GM20431 (cell line): ENCODE measurements around the gene ZNF408.

Experiments
- in situ Hi-C: fragments of 300-500 bp; cut with MseI, MboI; formaldehyde crosslinking; loops from one replicate; pipeline ENCODE4 v1.15.0; 2020; ENCODE audit warnings: low sequenced_read_pairs; ENCODE audit not compliant: unreplicated experiment

The ZNF408 gene

DNA sequence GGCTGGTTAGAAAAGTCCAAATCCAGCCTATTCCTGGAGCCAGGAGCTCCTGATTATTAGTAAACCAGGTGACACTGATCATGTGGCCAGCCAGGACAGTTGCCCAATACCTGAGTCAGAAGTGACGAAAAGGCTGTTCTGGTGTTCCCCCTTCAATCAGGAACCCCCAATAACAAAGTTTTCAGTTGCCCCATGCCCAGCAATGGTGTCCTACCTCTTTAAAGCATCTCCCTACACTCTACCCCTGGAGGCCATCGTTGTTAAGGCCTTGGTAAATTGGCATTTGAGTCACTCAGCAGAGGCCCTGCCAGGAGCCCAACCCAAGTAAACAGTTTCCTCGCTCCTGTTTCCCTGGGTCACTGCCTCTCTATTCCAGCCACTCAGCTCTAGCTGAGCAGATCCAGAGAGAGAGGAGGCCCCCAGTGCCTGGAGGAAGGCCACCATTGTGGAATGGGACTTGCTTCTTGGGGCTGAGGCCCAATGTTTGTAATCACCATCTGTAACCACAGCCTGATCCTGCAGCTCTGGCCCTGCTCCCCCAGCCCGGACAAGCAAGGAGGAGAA is 25.5 kb upstream of the ZNF408 start:
- in situ Hi-C loops = no loop called here

DNA sequence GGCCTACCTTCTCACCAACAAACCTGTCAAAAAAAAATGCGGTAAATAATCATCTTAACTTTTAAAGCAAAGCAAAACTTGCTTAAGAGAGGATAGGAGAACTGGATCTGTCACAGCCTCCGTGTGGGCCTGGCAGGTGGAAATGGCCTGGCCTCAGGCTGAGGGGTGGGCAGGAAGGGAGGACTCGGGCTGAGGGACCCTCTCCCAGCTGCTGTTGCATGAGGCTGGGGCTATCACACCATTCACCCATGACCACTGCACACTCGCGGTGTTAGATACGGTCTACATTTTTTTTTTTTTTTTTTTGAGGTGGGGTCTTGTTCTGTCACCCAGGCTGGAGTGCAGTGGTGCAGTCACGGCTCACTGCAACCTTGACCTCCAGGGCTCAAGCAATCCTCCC is 24.9 kb upstream of the ZNF408 start:
- in situ Hi-C loops = no loop called here

DNA sequence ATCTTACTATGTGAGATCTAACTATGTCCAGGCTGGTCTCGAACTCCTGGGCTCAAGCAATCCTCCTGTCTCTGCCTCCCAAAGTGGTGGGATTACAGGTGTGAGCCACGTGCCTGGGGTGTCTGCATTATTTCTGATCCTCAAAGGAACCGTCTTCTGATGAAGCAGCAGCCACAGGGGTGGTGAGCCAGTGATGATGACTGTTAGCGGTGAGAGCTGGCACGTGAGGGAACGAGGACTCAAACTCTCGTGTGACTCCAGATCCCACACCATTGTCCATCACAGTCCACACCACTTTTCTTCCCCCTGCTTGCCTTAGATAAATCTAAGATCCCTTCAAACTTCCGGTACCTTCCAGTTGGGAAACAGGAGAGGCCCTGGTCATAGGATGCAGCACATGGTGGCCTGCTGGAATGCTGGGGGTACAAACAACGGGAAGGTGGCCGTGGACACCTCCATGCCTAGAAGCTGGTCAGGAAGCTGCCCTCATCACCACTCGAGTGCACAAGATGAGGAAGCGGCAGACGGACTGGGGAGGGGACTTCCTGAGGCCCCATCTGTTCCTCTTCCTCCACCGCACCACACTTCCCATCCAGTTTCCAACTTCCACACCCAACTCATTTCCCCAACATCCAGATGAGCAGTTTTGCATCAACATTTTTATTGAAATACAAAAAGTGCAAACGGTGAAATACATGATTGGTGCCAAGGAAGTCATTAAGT is 24.2 kb upstream of the ZNF408 start:
- in situ Hi-C loops = no loop called here

DNA sequence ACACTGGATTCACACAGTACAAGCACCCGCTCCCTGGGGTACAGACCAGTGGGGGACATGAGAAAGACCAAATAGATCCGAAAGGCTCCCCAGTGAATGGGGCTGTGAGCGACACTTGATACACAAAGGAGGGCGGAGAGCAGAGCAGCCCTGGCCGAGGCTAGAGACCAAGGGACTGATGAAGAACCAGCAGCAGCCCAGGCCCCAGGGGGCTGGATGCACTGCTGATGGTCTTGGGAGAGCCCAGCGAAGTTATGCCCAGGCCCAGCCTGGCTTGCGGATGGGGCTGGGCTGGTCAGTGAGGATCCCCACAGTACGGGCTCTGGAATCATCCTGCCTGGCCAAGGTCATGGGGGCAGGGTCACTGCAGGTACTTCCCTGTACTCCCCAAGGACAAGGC is 23.7 kb upstream of the ZNF408 start:
- in situ Hi-C loops = no loop called here

DNA sequence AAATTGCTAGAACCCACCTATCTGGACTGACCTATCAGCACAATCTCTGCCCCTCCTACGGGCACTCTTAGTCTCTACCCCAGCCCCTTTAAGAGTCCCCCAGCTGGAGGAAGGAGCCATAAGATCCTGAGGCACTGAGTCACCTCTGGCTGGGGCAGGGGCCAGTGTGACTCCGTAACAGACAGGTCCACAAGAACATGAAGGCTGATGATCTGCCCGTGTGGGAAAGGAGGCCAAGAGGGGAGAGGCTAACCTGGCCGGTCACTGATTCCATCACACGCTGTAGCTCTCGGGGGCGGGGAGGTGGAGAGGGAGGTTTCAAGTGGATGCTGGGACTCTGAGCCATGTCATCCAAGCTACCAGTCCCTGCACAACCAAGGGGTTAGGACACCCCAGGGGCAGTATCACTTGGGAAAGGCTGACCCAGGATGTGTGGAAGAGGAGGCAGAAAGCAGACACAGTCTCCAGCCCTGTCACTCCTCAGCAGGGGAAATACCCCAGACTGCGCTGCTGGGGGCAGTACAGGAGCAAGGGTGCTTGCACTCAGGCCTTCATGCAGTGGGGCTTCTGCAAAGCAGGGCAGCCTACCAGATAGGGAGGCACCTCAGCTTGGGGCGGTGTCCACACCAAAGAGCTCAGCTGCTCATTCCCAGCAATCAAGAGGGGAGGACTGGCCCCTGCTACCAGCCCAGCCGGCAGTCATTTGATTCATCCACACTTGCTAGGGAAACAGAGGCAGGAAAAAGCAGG is 22.7 kb upstream of the ZNF408 start:
- in situ Hi-C loops = no loop called here

DNA sequence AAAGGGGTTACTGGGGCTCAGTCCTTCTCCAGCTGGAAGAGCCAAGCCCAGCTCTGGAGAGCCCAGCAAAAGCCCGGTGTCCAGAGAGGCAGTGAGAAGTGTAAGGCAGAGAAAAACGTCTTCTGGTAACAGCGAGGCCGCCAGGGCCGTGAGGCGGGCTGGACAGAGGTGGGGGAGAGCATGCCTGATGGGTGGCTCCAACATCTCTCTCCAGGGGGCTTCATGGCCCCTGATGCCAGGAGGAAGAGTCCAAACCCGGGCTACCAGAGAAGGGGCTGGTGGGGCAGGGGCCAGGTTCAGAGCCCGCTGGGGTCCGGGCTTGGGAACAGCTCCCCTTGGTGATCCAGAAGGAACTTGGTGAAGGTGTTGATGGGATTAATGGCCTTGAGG is 22.1 kb upstream of the ZNF408 start:
- in situ Hi-C loops = no loop called here

DNA sequence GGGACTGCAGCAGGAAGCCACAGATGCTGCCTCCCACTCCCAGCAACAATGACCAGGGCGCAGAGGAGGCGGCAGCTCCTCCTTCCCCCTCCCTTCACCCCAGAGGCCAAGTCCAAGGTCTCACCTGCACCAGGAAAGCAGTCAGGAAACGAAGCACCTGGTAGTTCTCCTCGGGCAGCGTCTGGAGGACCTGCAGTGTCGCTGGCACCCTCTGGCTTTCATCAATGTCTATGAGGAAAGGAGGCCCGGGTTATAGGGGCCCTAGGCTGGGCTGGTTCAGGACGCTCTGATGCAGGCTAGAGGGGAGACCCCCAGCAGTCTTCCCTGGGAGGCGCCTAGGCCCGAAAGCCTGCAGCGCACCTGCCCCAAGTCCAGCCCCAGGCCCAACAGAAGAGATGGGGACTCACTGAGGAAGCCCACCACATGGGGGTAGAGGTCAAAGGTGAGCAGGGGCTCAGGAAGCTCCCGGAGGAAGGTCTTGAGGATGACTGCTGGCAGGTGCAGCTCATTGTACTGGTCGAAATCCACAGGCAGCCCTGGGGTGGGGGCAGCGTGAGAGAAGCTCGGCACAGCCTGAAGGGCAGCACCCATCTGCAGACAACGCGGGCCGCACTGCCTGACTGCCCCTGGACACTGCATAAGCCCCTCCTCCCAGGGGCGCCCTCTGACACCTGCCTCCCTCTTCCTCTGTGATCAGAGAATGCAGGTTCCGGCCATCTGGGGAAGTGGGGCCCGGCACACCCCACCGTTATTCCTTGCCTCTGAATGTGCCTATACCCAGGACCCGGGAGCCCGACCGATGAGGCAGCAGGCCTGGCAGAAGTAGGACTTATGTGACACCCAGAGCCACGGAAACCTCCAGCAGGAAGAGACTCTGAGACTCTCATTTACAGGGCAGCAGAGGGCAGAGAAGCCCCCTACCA is 21.3 kb upstream of the ZNF408 start:
- in situ Hi-C loops = no loop called here

DNA sequence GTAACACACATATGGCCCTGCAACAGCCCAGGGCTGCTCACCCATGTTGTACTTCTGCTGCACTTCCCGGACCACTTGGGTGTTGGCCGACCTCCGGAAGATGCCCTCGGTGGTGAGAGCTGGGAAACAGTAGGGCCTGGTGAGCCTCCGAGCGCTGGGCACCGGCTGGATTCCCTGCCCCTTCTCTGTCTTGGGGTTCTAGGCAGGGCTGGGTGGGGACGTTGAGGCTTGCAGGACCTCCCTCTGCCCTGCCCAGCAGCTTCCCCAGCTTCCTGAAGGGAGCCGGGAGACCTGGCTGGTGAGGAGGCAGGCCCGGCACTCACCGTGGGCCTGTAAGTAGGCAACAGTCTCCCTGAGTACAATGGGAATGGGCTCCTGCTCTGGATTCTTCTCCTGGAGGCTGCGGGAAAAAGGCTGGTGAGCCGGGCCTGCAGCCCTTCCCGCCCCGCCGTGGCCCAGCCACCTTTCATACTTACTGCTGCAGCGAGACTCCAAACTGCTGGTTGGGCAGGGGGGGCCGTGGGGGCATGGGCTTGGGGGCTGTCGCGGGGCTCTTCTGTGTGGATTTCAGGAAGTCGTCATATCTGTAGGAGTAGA is 20.6 kb upstream of the ZNF408 start:
- in situ Hi-C loops = no loop called here

DNA sequence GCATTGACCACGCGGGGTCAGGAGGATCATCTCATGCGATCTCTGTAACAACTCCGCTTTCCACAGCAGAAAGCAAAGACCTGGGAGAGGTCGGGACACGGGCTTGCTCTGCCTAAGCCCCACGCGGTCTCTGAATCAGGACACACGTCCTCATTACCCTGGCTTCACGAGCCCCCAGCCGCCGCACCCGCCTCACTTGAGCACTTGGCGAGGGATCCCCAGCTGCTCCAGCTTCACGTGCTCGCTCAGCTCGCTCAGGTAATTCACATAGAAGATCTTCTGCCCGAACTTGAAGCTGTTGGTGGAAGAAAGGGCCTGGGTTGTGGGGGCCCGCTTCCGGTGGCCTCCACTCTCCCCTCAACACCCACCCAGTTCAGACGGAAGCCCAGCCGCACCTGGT is 20.0 kb upstream of the ZNF408 start:
- in situ Hi-C loops = no loop called here

DNA sequence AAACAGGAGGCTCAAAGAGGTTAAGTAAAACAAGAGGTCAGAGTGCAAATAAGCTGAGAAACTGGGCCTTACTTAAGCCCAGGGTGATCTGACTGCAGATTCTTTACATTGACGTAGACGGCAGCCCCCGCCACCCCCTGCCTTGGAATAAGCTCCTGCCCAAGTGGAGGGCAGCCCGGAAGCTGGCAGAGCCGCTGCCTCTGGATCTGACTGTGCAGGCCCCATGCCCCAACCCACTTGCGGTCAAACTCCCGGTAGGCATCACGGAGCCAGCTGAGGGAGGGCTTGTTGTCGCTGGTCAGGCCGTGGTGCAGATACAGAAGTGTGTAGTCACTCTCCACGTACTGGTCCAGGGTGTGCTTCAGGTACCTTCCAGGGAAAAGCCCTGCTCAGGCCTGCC is 19.0 kb upstream of the ZNF408 start:
- in situ Hi-C loops = no loop called here

DNA sequence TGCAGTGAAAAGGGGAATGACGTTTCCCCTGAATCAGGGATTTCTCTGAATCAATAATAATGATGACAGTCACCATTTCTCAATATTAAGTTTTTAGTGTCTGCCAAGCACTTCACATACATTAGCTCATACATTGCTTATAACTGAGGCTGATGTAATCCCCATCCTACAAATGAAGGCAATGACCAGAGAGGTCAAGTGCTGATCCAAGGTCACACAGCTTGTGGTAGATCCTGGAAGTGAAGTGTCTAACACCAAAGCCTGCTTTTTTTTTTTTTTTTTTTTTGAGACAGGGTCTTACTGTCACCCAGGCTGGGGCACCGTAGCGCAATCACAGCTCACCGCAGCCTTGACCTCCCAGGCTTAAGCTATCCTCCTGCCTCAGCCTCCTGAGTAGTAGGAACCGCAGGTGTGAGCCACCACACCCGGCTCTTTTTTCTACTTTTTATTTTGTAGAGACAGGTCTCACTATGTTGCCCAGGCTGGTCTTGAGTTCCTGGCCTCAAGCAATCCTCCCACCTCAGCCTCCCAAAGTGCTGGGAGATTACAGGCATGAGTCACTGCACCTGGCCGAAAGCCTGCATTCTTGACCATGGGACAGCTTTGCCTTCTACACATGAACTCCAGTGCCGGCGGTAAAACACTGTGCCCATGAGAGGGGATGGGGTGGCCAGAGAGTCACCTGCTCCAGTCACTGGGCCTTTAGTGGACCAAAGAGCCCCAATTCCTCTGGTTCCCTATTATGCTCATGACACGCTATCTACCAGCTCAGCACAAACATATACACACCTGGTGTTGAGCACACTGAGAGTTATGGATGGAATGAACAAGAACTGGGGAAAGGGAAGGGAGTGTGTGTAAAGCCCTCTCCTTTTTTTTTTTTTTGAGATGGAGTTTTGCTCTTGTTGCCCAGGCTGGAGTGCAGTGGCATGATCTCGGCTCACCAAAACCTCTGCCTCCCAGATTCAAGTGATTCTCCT is 17.8 kb upstream of the ZNF408 start:
- in situ Hi-C loops = no loop called here

DNA sequence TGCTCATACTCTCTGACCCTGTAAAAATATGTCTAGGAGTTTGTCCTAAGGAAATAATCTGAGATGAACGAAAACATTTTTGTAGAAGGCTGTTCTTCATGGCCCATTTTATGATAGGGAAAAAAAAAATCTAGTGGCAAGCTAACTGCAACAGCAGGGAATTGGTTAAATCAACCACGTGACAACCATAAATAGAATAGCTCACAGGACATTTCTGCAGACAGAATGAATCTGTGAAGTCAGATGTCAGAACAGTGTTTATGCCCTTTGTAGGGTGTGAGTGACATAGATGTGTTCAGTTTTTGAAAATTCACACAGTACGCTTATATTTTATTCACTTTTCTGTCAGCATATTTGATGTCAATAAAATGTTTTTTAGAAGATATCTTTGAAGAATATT is 16.5 kb upstream of the ZNF408 start:
- in situ Hi-C loops = no loop called here

DNA sequence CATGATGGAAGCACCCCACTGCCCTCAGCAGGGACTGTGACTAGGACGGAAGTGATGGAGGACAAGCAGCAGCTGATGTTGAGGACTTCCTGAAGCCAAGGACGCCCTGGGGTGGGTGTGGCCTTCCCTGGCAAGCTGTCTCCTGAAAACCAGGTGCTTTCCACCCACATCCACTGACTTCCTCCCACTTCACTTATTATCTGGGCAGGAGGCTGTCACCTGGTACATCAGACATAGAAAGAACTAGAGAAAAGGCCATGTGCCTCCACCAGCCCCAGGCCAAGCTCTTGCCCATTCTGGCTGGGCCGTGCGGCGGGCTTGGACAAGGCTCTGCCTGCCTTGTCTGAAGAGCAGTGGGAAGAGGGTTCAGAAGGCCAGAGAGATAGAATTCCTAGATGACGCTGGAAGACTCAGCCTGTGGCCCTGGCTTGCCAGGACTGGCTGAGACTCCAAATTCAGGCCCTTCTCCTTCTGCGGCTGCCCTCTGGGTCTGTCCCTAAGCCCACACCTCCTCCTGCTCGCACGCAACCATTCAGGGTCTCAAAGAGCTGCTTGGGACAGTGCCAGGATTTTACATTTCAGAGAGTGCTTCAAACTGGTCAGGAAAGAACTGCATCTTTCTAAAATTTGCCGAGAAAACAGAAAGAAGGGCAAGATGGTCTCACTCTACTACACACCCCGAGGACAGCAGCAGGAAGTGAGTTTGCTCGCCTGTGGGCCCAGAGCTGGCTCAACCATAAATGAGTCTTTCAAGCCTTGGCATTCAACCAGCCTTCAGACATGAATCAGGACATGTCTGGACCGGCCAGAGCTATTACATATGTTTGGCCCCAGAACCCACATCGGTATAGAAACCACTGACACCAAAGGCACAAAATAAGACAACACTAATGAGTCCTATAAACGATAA is 13.7 kb upstream of the ZNF408 start:
- in situ Hi-C loops = no loop called here

DNA sequence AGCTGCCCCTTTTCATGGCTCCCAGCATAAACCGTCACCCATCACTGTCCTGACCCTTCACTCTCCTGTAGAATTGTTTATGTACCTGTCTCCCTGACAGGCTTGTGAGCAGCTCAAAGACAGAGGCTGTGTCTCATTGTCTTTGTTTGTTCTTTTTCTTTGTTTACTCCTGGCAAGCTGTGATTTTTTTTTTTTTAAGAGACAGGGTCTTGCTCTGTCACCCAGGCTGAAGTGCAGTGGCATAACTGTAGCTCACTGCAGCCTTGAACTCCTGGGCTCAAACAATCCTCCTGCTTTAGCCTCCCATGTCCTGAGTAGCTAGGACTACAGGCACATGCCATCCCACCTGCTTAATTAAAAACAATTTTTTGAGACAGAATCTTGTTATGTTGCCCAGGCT is 10.1 kb upstream of the ZNF408 start:
- in situ Hi-C loops = no loop called here

DNA sequence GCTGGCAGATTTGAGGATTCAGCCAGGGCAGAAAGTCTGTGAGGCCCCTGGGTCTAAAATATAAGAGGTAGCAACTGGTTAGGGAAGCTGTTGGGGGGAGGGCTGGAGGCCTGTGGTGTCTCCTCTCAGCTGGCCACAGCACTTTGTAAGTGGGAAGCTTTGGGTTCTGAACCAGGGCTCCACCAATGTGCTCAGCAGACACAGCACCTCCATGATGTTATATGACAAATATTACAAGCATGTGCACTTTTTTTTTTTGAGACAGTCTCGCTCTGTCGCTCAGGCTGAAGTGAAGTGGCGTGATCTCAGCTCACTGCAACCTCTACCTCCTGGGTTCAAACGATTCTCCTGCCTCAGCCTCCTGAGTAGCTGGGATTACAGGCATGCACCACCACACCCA is 8.4 kb upstream of the ZNF408 start:
- in situ Hi-C loops = no loop called here

DNA sequence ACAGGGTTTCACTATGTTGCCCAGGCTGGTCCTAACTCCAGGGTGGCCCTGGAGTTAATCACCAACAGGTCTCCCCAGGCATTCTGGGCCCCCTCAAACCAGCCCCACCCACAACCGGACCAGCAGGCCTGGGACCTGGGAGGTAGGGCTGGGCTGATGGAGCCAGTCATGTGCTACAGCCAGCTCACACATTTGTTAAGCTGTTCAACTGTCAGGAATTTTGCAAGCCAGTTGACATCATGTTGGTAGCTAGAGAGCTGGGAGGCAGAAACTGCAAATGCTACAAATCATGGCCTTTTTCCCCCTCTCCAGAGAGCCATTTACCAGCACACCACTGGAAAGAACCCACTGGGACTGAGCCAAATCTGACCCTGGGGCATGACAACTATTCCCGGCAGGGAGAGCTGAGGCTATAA is 7.2 kb upstream of the ZNF408 start:
- in situ Hi-C loops = no loop called here

DNA sequence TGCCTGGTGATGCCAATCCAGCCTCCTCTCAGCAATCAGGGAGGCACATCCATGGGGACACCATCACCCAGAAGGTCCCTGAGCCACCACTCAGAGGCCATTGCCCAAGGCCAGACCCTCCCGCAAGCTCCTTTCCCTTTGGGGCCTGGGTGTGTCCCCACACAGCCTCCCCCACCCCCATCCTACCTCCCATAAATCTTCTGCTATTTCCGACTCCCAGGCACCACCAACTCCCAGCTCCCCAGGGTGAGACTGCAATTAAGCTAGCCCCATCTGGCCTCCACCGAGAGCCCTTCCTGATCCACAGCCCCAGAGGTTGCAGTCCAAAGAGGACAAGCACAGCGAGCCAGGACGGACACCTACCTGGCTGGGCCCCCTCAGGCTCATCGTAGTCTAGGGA is 6.8 kb upstream of the ZNF408 start:
- in situ Hi-C loops = no loop called here

DNA sequence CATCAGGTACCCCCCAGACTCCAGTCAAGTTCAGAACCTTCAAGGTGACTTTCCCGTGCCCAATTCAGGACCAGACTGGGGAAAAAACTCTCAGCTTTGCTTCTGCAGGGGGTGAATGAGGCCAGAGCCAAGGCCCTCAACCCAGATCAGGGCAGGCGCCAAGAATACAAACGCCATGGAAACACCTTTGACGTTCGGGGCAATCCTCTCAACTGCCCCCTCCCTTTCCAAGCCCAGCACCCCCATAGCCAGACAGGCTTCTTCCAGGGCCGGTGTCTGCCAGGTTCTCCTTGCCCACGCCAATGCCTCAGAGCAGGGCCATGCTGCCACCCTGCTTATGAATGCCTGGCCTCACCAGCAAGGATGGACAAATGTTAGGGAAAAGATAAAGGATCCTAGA is 6.2 kb upstream of the ZNF408 start:
- in situ Hi-C loops = no loop called here
